Caco-2 (cell line): Measurements from ENCODE around the gene SLC27A4. TPM values are rescaled to one million over a fixed set of nuclear protein-coding genes. Genes with fewer than 3 reads are reported as not detected.

ENCODE experiments used
- BruUV-seq: library from RNA; stranded (reverse); fragments of 400-500 nt; replicated peaks from 2 replicates; lab custom pipeline; 2021; lab: Mats Ljungman, UMichigan
- CTCF ChIA-PET: fragments of 300-600 bp; sonication (Branson Sonifier 250); formaldehyde crosslinking; loops from one replicate; lab custom pipeline; 2022; ENCODE audit warnings: antibody characterized with exemption; lab: Charles Lee
- POLR2A ChIA-PET: fragments of 300-600 bp; sonication (Branson Sonifier 250); formaldehyde crosslinking; loops from one replicate; lab custom pipeline; 2022; ENCODE audit warnings: antibody characterized with exemption; lab: Charles Lee
- DNase-seq, 2 experiments: peaks; one replicate each; pipeline versions ENCODE4 v3.0.0 to v3.0.0-alpha.2; 2020 to 2022
- H3K27me3 ChIP-seq: replicated peaks from 2 replicates; pipeline ENCODE4 v1.6.0; 2011; ENCODE audit warnings: low read length; ENCODE audit not compliant: control insufficient read depth, insufficient read depth
- H3K36me3 ChIP-seq: 2 replicates; pipeline ENCODE4 v1.5.1; 2011; ENCODE audit warnings: low read length; ENCODE audit not compliant: control insufficient read depth, insufficient read depth
- H3K4me1 ChIP-seq: fragments of 250-450 bp; sonication (Bioruptor Pico); 2 replicates; pipeline ENCODE4 v1.5.1; 2020; ENCODE audit warnings: mild to moderate bottlenecking
- H3K4me3 ChIP-seq: 2 replicates; pipeline ENCODE4 v1.5.1; 2011; ENCODE audit warnings: low read depth, mild to moderate bottlenecking, control low read depth, low read length
- H3K9me3 ChIP-seq: fragments of 250-450 bp; sonication (Bioruptor Pico); 2 replicates; pipeline ENCODE4 v1.5.1; 2020; ENCODE audit warnings: mild to moderate bottlenecking, moderate library complexity
- H3K27ac Mint-ChIP-seq: one replicate; pipeline ENCODE4 v1.8.0; 2022; ENCODE audit warnings: mixed read lengths; ENCODE audit not compliant: unreplicated experiment
- H3K27me3 Mint-ChIP-seq: one replicate; pipeline ENCODE4 v1.8.0; 2022; ENCODE audit warnings: mixed read lengths; ENCODE audit not compliant: insufficient read depth, unreplicated experiment
- H3K36me3 Mint-ChIP-seq: one replicate; pipeline ENCODE4 v1.8.0; 2022; ENCODE audit warnings: mild to moderate bottlenecking, mixed read lengths; ENCODE audit not compliant: insufficient read depth, unreplicated experiment
- H3K4me1 Mint-ChIP-seq: one replicate; pipeline ENCODE4 v1.8.0; 2022; ENCODE audit warnings: low read depth, mixed read lengths; ENCODE audit not compliant: unreplicated experiment
- H3K4me3 Mint-ChIP-seq: one replicate; pipeline ENCODE4 v1.8.0; 2022; ENCODE audit warnings: mild to moderate bottlenecking, moderate library complexity, mixed read lengths; ENCODE audit not compliant: unreplicated experiment
- H3K9me3 Mint-ChIP-seq: one replicate; pipeline ENCODE4 v1.8.0; 2022; ENCODE audit warnings: mixed read lengths; ENCODE audit not compliant: unreplicated experiment
- intact Hi-C: fragments of 100-400 bp; cut with micrococcal nuclease; formaldehyde crosslinking; loops from one replicate; pipeline ENCODE4 v1.10.0; 2022; ENCODE audit not compliant: unreplicated experiment
- total RNA-seq: library from RNA; stranded (reverse); gene quantifications from 2 replicates; pipeline ENCODE4 v1.2.3, GENCODE V29; 2022
- TF ChIP-seq, protein P1 (sequence below), 2 experiments: fragments of 200-600 bp in 1 of 2; IDR thresholded peaks; 1 replicate in 1 of 2; 2 replicates in 1 of 2; pipeline versions ENCODE4 v1.5.1 to v1.8.0; 2011 to 2022; ENCODE audit warnings: antibody characterized with exemption in 1 of 2, control low read depth in 1 of 2, inconsistent platforms in 1 of 2, low read depth in 1 of 2, low read length in 1 of 2, mild to moderate bottlenecking in 1 of 2, moderate library complexity in 1 of 2; ENCODE audit not compliant: insufficient read depth in 1 of 2, severe bottlenecking in 1 of 2, unreplicated experiment in 1 of 2

SLC27A4 gene
- total RNA-seq, 1 experiment from 2014 or later, result 22.8 TPM

DNA sequence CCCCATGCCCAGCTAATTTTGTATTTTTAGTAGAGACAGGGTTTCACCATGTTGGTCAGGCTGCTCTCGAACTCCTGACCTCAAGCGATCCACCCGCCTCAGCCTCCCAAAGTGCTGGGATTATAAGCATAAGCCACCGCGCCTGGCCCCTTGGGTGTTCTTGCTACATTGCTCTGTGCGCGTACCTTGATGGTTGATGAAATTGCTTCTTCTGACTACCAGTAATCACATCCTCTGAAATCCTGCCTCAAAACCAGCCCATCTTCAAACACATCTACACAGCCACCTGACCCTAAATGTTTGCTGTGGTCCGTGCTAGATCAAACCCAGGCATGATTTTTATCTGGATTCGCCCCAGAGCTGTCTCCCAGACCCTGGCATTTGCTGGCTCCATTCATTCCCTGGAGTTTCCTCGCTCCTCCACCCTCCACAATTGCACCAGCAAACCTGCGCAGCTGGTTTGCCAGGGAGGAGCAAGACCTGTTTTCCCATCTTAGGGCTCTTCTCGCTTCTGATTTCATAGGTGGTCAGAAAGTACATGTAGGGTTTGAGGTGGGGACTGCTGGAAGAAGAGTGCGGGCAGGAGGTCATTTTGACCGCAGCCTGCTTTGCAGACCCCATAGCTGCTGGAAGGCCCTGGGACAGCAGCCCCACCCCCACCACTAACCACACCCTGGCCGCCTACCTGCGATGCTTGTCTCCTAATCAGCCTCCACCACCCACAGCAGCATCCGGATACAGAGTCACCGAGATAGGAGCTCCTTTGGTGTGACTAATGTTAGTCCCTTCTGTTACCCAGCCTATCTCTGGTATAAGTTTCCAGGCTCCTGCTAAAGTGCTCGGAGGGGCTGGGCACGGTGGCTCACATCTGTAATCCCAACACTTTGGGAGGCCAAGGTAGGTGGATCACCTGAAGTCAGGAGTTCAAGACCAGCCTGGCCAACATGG, 41.5 kb upstream of the SLC27A4 start:
- Histone ChIP-seq H3K4me1 (peaks cover 29% of the 10 kb centered on the region), H3K36me3 (no peaks in the 10 kb centered on the region), H3K27me3 (no peaks in the 10 kb centered on the region), H3K4me3 (no peak overlapping the region), H3K9me3 (no peaks in the 10 kb centered on the region)
- DNase-seq, result peak in 1 of 2 experiments; percentile 48
- Mint-ChIP-seq H3K36me3 (peaks cover 14% of the 10 kb centered on the region), H3K27ac (peak overlapping the region; percentile 53), H3K4me1 (peaks cover 13% of the 10 kb centered on the region), H3K27me3 (no peaks in the 10 kb centered on the region), H3K9me3 (no peaks in the 10 kb centered on the region), H3K4me3 (peak overlapping the region; percentile 10)
- BruUV-seq, result no TSS peak
- TF ChIP-seq, protein P1, sequence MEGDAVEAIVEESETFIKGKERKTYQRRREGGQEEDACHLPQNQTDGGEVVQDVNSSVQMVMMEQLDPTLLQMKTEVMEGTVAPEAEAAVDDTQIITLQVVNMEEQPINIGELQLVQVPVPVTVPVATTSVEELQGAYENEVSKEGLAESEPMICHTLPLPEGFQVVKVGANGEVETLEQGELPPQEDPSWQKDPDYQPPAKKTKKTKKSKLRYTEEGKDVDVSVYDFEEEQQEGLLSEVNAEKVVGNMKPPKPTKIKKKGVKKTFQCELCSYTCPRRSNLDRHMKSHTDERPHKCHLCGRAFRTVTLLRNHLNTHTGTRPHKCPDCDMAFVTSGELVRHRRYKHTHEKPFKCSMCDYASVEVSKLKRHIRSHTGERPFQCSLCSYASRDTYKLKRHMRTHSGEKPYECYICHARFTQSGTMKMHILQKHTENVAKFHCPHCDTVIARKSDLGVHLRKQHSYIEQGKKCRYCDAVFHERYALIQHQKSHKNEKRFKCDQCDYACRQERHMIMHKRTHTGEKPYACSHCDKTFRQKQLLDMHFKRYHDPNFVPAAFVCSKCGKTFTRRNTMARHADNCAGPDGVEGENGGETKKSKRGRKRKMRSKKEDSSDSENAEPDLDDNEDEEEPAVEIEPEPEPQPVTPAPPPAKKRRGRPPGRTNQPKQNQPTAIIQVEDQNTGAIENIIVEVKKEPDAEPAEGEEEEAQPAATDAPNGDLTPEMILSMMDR (IDR thresholded peaks at IDR 0.05; ENCODE audit: insufficient read depth in 1 of 2, low read depth in 1 of 2, low read length in 1 of 2, severe bottlenecking in 1 of 2, unreplicated experiment in 1 of 2), result no peak
- ChIA-PET POLR2A (no interaction called here), CTCF (interaction anchor here (1.9 kb wide), 1 partner anchor 64 kb away, joined by 4 read pairs; no protein-coding TSS in a partner anchor)
- intact Hi-C loops, result loop anchor here (5.0 kb wide), 1 partner anchor 158 kb away; the partner anchor contains the start of gene ODF2

GRCh38 chr9:128304136-128304970, 36.0 kb upstream of the SLC27A4 start:
- no peaks in the 10 kb centered on the region for H3K36me3 ChIP-seq
- Mint-ChIP-seq H3K4me3 (no peak overlapping the region), H3K4me1 (no peaks in the 10 kb centered on the region), H3K36me3 (peaks cover 11% of the 10 kb centered on the region), H3K27me3 (no peaks in the 10 kb centered on the region), H3K9me3 (no peaks in the 10 kb centered on the region), H3K27ac (no peak overlapping the region)
- H3K4me1 ChIP-seq, result peaks cover under 1% of the 10 kb centered on the region; the same call in 1 of the 2 replicates
- ChIA-PET POLR2A (interaction anchor here (0.5 kb wide), 1 partner anchor 117 kb away, joined by 4 read pairs; the partner anchor contains the start of gene CERCAM), CTCF (interaction anchor here (0.8 to 1.8 kb wide), 3 partner anchors 9 to 50 kb away, joined by 3 to 8 read pairs (median 4); no protein-coding TSS in a partner anchor)
- H3K4me3 ChIP-seq, result no peak overlapping the region
- DNase-seq, result no peak
- BruUV-seq, result no TSS peak
- TF ChIP-seq, protein P1 (IDR thresholded peaks at IDR 0.05; ENCODE audit: insufficient read depth in 1 of 2, low read depth in 1 of 2, low read length in 1 of 2, severe bottlenecking in 1 of 2, unreplicated experiment in 1 of 2), result no peak
- intact Hi-C loops, result no loop called here
- H3K27me3 ChIP-seq, result no peaks in the 10 kb centered on the region
- H3K9me3 ChIP-seq, result no peaks in the 10 kb centered on the region

DNA sequence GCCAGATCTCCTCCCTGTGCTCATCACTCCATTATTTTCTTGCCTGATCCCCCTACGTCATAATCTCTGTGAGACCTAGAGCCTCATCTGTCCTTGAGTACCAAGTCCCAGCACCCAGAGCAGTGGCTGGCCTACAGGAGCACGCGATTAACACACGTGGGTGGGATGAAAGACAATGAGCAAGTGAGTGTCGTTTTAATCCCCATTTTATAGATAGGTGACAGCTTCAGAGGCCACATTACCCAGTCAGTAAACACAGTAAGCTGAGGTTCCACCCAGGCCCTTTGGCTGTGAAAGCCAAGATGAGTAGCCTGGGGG, 35.4 kb upstream of the SLC27A4 start:
- Mint-ChIP-seq H3K4me1 (no peaks in the 10 kb centered on the region), H3K27me3 (no peaks in the 10 kb centered on the region), H3K27ac (no peak overlapping the region), H3K9me3 (no peaks in the 10 kb centered on the region), H3K36me3 (peaks cover 17% of the 10 kb centered on the region), H3K4me3 (no peak overlapping the region)
- no peaks in the 10 kb centered on the region for H3K27me3 ChIP-seq
- intact Hi-C loops, result no loop called here
- no peak for DNase-seq
- TF ChIP-seq, protein P1 (IDR thresholded peaks at IDR 0.05; ENCODE audit: insufficient read depth in 1 of 2, low read depth in 1 of 2, low read length in 1 of 2, severe bottlenecking in 1 of 2, unreplicated experiment in 1 of 2), result no peak
- no TSS peak for BruUV-seq
- CTCF ChIA-PET, result interaction anchor here (0.8 to 1.8 kb wide), 3 partner anchors 10 to 50 kb away, joined by 3 to 8 read pairs (median 4); no protein-coding TSS in a partner anchor
- no peaks in the 10 kb centered on the region for H3K4me1 ChIP-seq
- POLR2A ChIA-PET, result interaction anchor here (0.5 kb wide), 1 partner anchor 116 kb away, joined by 4 read pairs; the partner anchor contains the start of gene CERCAM
- H3K36me3 ChIP-seq, result no peaks in the 10 kb centered on the region
- no peak overlapping the region for H3K4me3 ChIP-seq
- no peaks in the 10 kb centered on the region for H3K9me3 ChIP-seq
